Activated CD4-positive, alpha-beta memory T cell treated with anti-CD3 and anti-CD28 coated beads, Interleukin-2, amount 10 ng/mL, durations not matched to agents 7 days and 5 days (primary cell): ENCODE data around the gene SLAMF1. TPM values are rescaled to one million over a fixed set of nuclear protein-coding genes. Genes with fewer than 3 reads are reported as not detected.
A peak's percentile ranks its signal among the peaks of the same experiment; 100 is the strongest.
"Not testable (repeated sequence)": the region's sequence is repeated elsewhere in the genome, so short reads cannot be mapped to it uniquely, and the experiment has no call there.

Experiments used
- CTCF ChIA-PET: fragments of 350-600 bp; sonication (Branson Sonifier 250); formaldehyde crosslinking; loops from one replicate; lab custom pipeline; 2021; ENCODE audit warnings: antibody characterized with exemption, inconsistent platforms; lab: Charles Lee
- POLR2A ChIA-PET: fragments of 350-600 bp; sonication (Branson Sonifier 250); formaldehyde crosslinking; loops from one replicate; lab custom pipeline; 2021; ENCODE audit warnings: antibody characterized with exemption; lab: Charles Lee
- DNase-seq: peaks from one replicate; pipeline ENCODE4 v3.0.0-alpha.2; 2020
- H3K27ac Mint-ChIP-seq: one replicate; pipeline ENCODE4 v1.8.0; 2021; ENCODE audit warnings: mild to moderate bottlenecking, mixed read lengths
- H3K27me3 Mint-ChIP-seq: one replicate; pipeline ENCODE4 v1.8.0; 2021; ENCODE audit warnings: mixed read lengths
- H3K36me3 Mint-ChIP-seq: one replicate; pipeline ENCODE4 v1.8.0; 2021; ENCODE audit warnings: low read depth, mixed read lengths
- H3K4me1 Mint-ChIP-seq: one replicate; pipeline ENCODE4 v1.8.0; 2021; ENCODE audit warnings: mixed read lengths
- H3K4me3 Mint-ChIP-seq: one replicate; pipeline ENCODE4 v1.8.0; 2021; ENCODE audit warnings: mild to moderate bottlenecking, mixed read lengths
- H3K9me3 Mint-ChIP-seq: one replicate; pipeline ENCODE4 v1.8.0; 2021; ENCODE audit warnings: mixed read lengths
- total RNA-seq, 2 experiments: library from RNA; stranded (reverse); gene quantifications; one replicate each; pipeline ENCODE4 v1.2.3, GENCODE V29; 2021

SLAMF1 gene
- total RNA-seq, 2 experiments from 2014 or later = 106 to 113 TPM

DNA sequence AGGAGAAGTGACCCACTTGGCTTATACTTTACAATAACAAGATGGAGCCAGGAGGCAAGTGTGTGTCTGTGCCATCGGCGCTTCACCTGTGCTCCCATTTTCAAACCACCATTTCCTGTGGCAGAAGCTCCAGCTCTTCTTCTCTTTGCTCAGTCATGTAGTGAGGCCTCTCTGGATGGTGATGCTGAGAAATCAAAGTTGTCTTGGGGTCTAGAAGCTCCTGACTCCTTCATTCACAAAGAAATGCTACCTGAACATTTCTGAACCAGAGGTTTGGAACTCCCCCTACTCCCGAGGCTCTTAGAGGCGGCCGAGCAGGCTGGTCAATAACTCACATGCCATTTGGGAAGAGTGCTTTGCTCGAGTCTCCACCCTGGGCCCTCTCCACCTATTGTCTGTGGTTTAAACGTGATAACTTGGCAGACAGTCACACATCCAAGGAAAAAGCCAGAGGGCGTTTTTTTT, 18.0 kb downstream of the SLAMF1 start:
- no peaks in the 10 kb centered on the region for H3K27me3 Mint-ChIP-seq
- CTCF ChIA-PET = interaction anchor here (0.9 to 3.5 kb wide), 8 partner anchors 9 to 323 kb away, joined by 3 to 23 read pairs (median 4); partner anchors contain the start of gene SLAMF1
- H3K4me1 Mint-ChIP-seq = peaks cover 96% of the 10 kb centered on the region
- H3K36me3 Mint-ChIP-seq = peaks cover 89% of the 10 kb centered on the region
- peak; percentile 56 for DNase-seq
- H3K4me3 Mint-ChIP-seq = peak overlapping the region; percentile 62
- H3K9me3 Mint-ChIP-seq = no peaks in the 10 kb centered on the region
- POLR2A ChIA-PET = interaction anchor here (0.6 to 15.6 kb wide), 13 partner anchors 9 to 199 kb away, joined by 3 to 362 read pairs (median 14); partner anchors contain the start of gene SLAMF1
- H3K27ac Mint-ChIP-seq = peak overlapping the region; percentile 99

- DNase-seq = peak; percentile 64
- H3K27me3 Mint-ChIP-seq, H3K9me3 Mint-ChIP-seq: not testable (repeated sequence)
- H3K4me1 Mint-ChIP-seq = peaks cover 96% of the 10 kb centered on the region
- peaks cover 89% of the 10 kb centered on the region for H3K36me3 Mint-ChIP-seq
- peak overlapping the region; percentile 99 for H3K27ac Mint-ChIP-seq
- peak overlapping the region; percentile 62 for H3K4me3 Mint-ChIP-seq
- CTCF ChIA-PET = interaction anchor here (0.6 to 2.8 kb wide), 9 partner anchors 9 to 140 kb away, joined by 3 to 23 read pairs (median 3); no protein-coding TSS in a partner anchor
- POLR2A ChIA-PET = interaction anchor here (0.8 to 15.6 kb wide), 18 partner anchors 9 to 705 kb away, joined by 3 to 362 read pairs (median 10); partner anchors contain the start of genes ITLN2 and SLAMF1
Measured at GRCh38 chr1:160627677-160628289, 19.1 kb downstream of the SLAMF1 start.

DNA sequence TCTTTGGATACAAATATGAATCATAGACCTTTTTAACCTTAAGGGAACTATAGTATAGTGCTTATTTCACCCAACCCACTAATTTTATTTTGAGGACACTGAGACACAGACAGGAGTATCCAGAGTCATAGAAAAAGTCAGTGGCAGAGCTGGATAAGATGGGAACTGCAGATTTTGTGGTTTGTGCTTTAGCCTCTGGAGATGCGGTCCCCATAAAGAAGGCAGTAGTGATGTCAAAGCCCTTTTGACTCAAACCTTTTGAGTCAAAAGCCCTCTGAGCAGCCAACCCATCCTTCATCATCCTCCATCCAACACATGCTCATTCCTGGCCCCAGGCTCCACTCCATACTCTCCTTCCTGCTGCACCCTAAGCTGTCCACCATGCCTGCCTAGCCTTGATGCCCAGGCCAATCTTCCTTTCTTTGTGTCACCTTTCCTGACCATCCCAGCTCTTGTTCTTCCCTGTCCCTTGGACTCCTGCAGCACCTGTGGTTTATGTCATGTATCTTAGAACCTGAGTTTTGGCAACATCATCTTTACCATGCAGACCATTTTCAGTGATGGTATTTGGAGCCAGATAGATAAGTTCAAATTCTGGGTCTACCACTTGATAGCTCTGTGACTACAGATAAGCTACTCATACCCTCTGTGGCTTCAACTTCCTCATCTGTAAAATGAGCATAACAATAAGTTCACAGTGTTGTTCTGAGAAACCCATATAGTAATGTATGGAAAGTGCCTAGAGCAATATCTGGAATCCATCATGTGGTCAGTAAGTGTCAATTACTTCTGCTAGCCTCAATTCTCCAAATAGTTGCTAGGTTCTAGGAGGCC, 20.1 kb downstream of the SLAMF1 start:
- H3K4me1 Mint-ChIP-seq = peaks cover 98% of the 10 kb centered on the region
- H3K27me3 Mint-ChIP-seq = no peaks in the 10 kb centered on the region
- no peak for DNase-seq
- CTCF ChIA-PET = interaction anchor here (0.8 to 2.1 kb wide), 9 partner anchors 8 to 81 kb away, joined by 3 to 9 read pairs (median 5); partner anchors contain the start of gene SLAMF1
- peak overlapping the region; percentile 64 for H3K4me3 Mint-ChIP-seq
- peak overlapping the region; percentile 99 for H3K27ac Mint-ChIP-seq
- POLR2A ChIA-PET = interaction anchor here (0.8 to 15.6 kb wide), 17 partner anchors 8 to 704 kb away, joined by 3 to 362 read pairs (median 9); partner anchors contain the start of genes CD48, ITLN2 and SLAMF1
- no peaks in the 10 kb centered on the region for H3K9me3 Mint-ChIP-seq
- H3K36me3 Mint-ChIP-seq = peaks cover 92% of the 10 kb centered on the region

DNA sequence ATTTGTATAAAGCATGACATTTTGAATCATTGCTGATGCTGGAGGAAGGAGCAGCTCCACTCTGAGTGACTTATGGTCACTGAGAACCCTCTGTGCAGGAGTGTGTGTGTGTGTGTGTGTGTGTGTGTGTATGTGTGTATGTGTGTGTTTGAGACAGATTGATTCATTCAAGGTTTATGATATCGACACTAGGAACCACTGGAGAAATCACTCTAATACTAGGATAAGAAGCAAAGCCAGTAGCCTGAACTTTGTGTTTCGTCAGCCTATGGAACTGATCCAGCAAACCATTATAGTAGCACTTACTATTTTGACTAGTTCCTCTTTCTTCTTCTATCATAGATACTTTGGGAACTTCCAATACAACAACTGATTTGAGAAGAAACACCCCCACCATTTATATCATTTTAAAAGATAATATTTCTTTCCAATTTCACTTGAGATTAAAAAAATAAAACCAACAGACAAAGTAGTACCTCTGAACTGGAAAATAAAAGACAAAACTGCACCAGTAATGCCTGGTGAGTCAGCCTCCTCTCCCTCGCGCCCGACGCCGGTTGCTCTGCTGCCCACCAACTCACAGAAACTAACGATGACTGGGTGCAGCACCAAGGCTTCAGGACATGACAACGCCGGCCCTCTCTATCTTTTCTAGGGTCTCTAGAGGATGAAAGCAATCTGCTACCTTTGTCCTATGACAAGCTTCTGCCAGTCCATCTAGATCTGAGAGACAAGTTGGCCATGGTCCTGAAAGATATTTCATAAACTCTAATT, 20.9 kb downstream of the SLAMF1 start:
- ChIA-PET POLR2A (interaction anchor here (0.8 to 15.6 kb wide), 15 partner anchors 8 to 85 kb away, joined by 3 to 362 read pairs (median 13); partner anchors contain the start of genes CD48 and SLAMF1), CTCF (interaction anchor here (1.2 to 2.1 kb wide), 6 partner anchors 7 to 50 kb away, joined by 3 to 9 read pairs (median 6); partner anchors contain the start of gene SLAMF1)
- DNase-seq = peak; percentile 64
- H3K4me1 Mint-ChIP-seq = peaks cover 97% of the 10 kb centered on the region
- H3K4me3 Mint-ChIP-seq = peak overlapping the region; percentile 64
- no peaks in the 10 kb centered on the region for H3K9me3 Mint-ChIP-seq
- no peaks in the 10 kb centered on the region for H3K27me3 Mint-ChIP-seq
- peaks cover 90% of the 10 kb centered on the region for H3K36me3 Mint-ChIP-seq
- H3K27ac Mint-ChIP-seq = peak overlapping the region; percentile 99

DNA sequence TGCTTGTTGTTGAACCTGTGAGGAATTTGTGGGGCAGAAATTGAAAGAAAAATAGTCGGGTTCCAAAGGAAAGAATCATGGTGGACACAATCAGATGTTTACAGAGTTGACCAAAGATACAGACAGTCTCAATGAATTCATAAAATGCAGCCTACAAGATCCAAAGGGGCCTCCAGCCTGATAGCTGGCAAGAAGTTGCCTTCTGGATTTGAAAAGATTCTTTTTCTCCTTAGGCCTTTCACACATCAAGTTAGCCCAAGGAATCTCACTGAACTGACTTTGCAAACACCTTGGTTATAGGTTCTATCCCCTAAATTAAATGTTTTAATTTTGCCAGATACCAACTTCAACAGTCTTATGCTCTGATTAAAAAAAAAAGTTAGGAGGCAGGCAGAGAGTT, 21.5 kb downstream of the SLAMF1 start:
- ChIA-PET CTCF (interaction anchor here (1.5 kb wide), 1 partner anchor 50 kb away, joined by 3 read pairs; no protein-coding TSS in a partner anchor), POLR2A (interaction anchor here (0.8 to 15.6 kb wide), 10 partner anchors 7 to 102 kb away, joined by 3 to 362 read pairs (median 10); partner anchors contain the start of genes CD48, SLAMF1 and SLAMF6)
- Mint-ChIP-seq H3K9me3 (no peaks in the 10 kb centered on the region), H3K27me3 (no peaks in the 10 kb centered on the region), H3K4me3 (peak overlapping the region; percentile 21), H3K27ac (peak overlapping the region; percentile 99), H3K36me3 (peaks cover 86% of the 10 kb centered on the region), H3K4me1 (peaks cover 92% of the 10 kb centered on the region)
- DNase-seq = no peak

DNA sequence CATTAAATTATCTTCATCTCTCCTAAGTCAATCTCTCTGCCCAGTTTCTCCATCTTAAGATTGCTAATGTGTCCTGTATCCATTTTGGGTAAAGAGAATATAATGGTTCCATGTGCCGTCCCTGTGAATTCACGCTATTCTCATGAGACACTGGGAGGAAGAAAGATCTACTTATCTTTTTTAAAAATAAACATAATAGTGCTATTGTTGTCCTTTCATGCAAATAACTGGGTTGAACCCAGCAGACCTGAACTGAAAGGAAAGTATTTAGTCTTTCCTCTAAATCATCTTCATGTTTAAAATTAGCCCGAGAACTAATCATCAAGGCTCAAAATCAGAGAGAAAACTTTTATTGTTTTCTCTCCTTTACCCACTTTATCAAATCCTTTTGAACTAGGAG, 22.4 kb downstream of the SLAMF1 start:
- H3K27me3 Mint-ChIP-seq = no peaks in the 10 kb centered on the region
- H3K4me1 Mint-ChIP-seq = peaks cover 91% of the 10 kb centered on the region
- peaks cover 88% of the 10 kb centered on the region for H3K36me3 Mint-ChIP-seq
- no peak for DNase-seq
- ChIA-PET CTCF (interaction anchor here (1.5 to 3.9 kb wide), 3 partner anchors 22 to 57 kb away, joined by 3 to 16 read pairs (median 14); partner anchors contain the start of gene SLAMF1), POLR2A (interaction anchor here (1.1 to 15.6 kb wide), 10 partner anchors 8 to 102 kb away, joined by 3 to 362 read pairs (median 12); partner anchors contain the start of genes CD48, SLAMF1 and SLAMF6)
- H3K4me3 Mint-ChIP-seq = peak overlapping the region; percentile 67
- no peaks in the 10 kb centered on the region for H3K9me3 Mint-ChIP-seq
- H3K27ac Mint-ChIP-seq = peak overlapping the region; percentile 99

- POLR2A ChIA-PET = interaction anchor here (1.3 to 15.6 kb wide), 8 partner anchors 9 to 88 kb away, joined by 9 to 362 read pairs (median 16); partner anchors contain the start of genes CD48 and SLAMF1
- H3K27ac Mint-ChIP-seq = peak overlapping the region; percentile 99
- CTCF ChIA-PET = interaction anchor here (1.0 to 3.9 kb wide), 4 partner anchors 10 to 58 kb away, joined by 3 to 16 read pairs (median 8); partner anchors contain the start of gene SLAMF1
Measured at GRCh38 chr1:160623862-160624261, 23.0 kb downstream of the SLAMF1 start.

GRCh38 chr1:160623227-160623633, 23.6 kb downstream of the SLAMF1 start:
- Mint-ChIP-seq H3K27me3 (no peaks in the 10 kb centered on the region), H3K27ac (peak overlapping the region; percentile 99), H3K9me3 (peaks cover 5% of the 10 kb centered on the region), H3K4me1 (peaks cover 91% of the 10 kb centered on the region), H3K36me3 (peaks cover 90% of the 10 kb centered on the region), H3K4me3 (peak overlapping the region; percentile 67)
- DNase-seq = no peak
- CTCF ChIA-PET = interaction anchor here (1.0 to 3.9 kb wide), 9 partner anchors 10 to 145 kb away, joined by 3 to 16 read pairs (median 8); partner anchors contain the start of gene SLAMF1
- POLR2A ChIA-PET = interaction anchor here (0.8 to 15.6 kb wide), 18 partner anchors 9 to 423 kb away, joined by 3 to 362 read pairs (median 8); partner anchors contain the start of genes CD48 and SLAMF1

More at GRCh38 chr1:160623862-160624261, 23.0 kb downstream of the SLAMF1 start:
- peak overlapping the region; percentile 67 for H3K4me3 Mint-ChIP-seq
- peaks cover 93% of the 10 kb centered on the region for H3K4me1 Mint-ChIP-seq
- peaks cover 92% of the 10 kb centered on the region for H3K36me3 Mint-ChIP-seq
- no peaks in the 10 kb centered on the region for H3K27me3 Mint-ChIP-seq
- H3K9me3 Mint-ChIP-seq = peaks cover 5% of the 10 kb centered on the region
- no peak for DNase-seq

DNA sequence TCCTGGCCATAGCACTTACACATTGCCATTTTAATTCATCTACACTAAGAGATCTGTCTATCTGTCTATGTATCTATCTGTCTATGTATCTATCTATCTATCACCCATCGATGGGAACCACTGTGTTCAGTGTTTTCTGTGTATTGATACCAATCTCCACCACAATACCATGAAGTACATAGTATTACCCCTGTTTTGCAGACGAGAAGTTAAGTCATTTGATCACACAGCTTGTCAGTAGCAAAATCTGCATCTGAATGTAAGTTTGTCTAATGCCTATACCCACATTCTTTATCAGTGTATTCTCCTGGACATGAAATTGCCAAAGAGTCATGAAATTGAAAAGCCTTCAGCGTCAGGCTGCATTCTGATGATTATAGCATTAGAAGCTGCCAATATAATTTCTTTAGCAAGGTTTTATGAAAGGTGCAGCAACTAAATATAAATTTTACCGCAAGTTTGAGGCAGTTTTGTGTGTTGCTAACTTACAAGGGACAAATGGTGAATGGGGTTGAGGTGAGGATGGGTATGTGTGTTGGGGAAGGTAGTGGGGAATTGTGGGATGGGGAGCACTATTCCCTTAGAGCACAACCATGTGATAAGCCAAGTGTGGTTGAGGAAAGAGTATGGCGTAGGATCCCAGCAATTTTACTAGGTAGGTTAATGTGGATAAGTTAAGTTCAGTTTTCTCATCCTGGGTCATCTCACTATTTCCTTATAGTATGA, 24.2 kb downstream of the SLAMF1 start:
- Mint-ChIP-seq H3K4me1 (peaks cover 91% of the 10 kb centered on the region), H3K27ac (peak overlapping the region; percentile 99), H3K27me3 (no peaks in the 10 kb centered on the region), H3K4me3 (peak overlapping the region; percentile 4), H3K9me3 (peaks cover 5% of the 10 kb centered on the region), H3K36me3 (peaks cover 90% of the 10 kb centered on the region)
- no peak for DNase-seq
- ChIA-PET CTCF (interaction anchor here (0.8 to 3.9 kb wide), 11 partner anchors 8 to 146 kb away, joined by 3 to 16 read pairs (median 8); partner anchors contain the start of gene SLAMF1), POLR2A (interaction anchor here (0.8 to 15.6 kb wide), 21 partner anchors 10 to 424 kb away, joined by 3 to 362 read pairs (median 6); partner anchors contain the start of genes CD48, DCAF8 and SLAMF1)

DNA sequence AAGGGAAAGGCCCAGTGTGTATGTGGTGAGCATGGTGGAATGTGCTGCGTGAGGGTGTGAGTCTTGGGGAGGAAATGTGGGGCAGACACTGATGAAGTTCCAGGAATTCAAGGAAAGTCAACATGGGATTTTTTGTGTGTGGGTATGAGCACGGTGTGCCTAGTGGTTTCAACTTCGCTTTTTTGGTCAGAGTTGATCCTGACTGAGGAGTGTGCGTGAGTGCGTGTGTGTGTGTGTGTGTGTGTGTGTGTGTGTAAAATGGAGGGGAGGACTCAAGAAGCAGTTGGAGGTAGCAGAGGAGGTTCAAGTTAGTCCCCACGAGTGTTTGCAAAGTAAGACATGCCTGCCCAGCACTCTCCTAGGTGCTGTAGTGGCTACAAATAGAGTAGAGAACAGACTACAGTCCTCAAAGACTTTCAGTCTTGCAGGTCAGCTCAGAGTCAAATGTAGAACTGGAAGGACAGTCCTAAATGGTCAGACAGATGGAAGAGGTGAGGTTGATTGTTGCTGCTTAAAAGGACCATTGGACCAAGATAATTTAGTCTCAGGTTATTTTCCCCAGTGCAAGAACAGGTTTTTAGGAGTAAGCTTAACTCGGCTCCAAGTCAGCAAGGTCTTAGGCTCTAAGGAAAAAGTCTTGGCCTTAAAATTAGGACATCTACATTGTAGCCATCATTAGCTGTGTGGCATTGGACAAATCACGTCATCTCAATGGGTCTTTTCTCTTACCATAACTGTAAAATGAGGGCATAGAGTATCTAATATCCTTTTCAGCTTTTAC, 25.0 kb downstream of the SLAMF1 start:
- no peaks in the 10 kb centered on the region for H3K27me3 Mint-ChIP-seq
- POLR2A ChIA-PET = interaction anchor here (0.6 to 15.6 kb wide), 16 partner anchors 10 to 424 kb away, joined by 3 to 362 read pairs (median 6); partner anchors contain the start of genes CD48, DCAF8 and SLAMF1

More for the DNA sequence above, 25.0 kb downstream of the SLAMF1 start:
- peaks cover 86% of the 10 kb centered on the region for H3K4me1 Mint-ChIP-seq
- H3K9me3 Mint-ChIP-seq = peaks cover 5% of the 10 kb centered on the region
- peak overlapping the region; percentile 99 for H3K27ac Mint-ChIP-seq
- CTCF ChIA-PET = interaction anchor here (0.8 to 3.9 kb wide), 9 partner anchors 8 to 146 kb away, joined by 3 to 16 read pairs (median 8); partner anchors contain the start of gene SLAMF1
- peak overlapping the region; percentile 22 for H3K4me3 Mint-ChIP-seq
- DNase-seq = no peak
- H3K36me3 Mint-ChIP-seq = peaks cover 89% of the 10 kb centered on the region
